Skeletal muscle tissue (tissue), 4 donors: ENCODE results near the gene KATNB1. TPM values are rescaled to one million over a fixed set of nuclear protein-coding genes. Genes with fewer than 3 reads are reported as not detected.
A peak's percentile ranks its signal among the peaks of the same experiment; 100 is the strongest.

Source experiments
- H3K27ac ChIP-seq: one replicate; pipeline ENCODE4 v1.7.0; 2013; ENCODE audit warnings: mild to moderate bottlenecking, low read depth, low read length, inconsistent platforms
- H3K27me3 ChIP-seq, 3 donors: one replicate each; pipeline ENCODE4 v1.7.0; 2013; ENCODE audit warnings: low read length in 3 of 3; ENCODE audit not compliant: control insufficient read depth in 3 of 3, insufficient read depth in 3 of 3
- H3K36me3 ChIP-seq, 3 donors: one replicate each; pipeline ENCODE4 v1.7.0; 2013; ENCODE audit warnings: low read length in 3 of 3; ENCODE audit not compliant: control insufficient read depth in 3 of 3, insufficient read depth in 3 of 3
- H3K4me1 ChIP-seq, 3 donors: one replicate each; pipeline ENCODE4 v1.7.0; 2013; ENCODE audit warnings: low read length in 3 of 3, mild to moderate bottlenecking in 3 of 3; ENCODE audit not compliant: control insufficient read depth in 3 of 3, insufficient read depth in 3 of 3
- H3K4me3 ChIP-seq, 3 donors: one replicate each; pipeline ENCODE4 v1.7.0; 2013; ENCODE audit warnings: low read length in 3 of 3
- H3K9ac ChIP-seq, 3 donors: one replicate each; pipeline ENCODE4 v1.7.0; 2013; ENCODE audit warnings: low read length in 3 of 3, mild to moderate bottlenecking in 3 of 3, moderate library complexity in 2 of 3, low read depth in 1 of 3
- H3K9me3 ChIP-seq, 3 donors: one replicate each; pipeline ENCODE4 v1.7.0; 2013; ENCODE audit warnings: low read length in 3 of 3; ENCODE audit not compliant: control insufficient read depth in 3 of 3
- total RNA-seq: library from RNA; depleted of rRNA; stranded (reverse); fragments of >200 nt; gene quantifications from one replicate; pipeline ENCODE4 v1.2.3, GENCODE V29; 2014
- donor health status: Osteomylitis.

KATNB1 gene
- total RNA-seq, 1 donor from 2014 or later = 24.0 TPM

GRCh38 chr16:57760357-57761160, 25.0 kb downstream of the KATNB1 start:
- peaks cover 8 to 9% (median 9%) of the 10 kb centered on the region in 3 donors for H3K36me3 ChIP-seq
- H3K4me1 ChIP-seq = peaks cover 4 to 10% (median 7%) of the 10 kb centered on the region in 3 donors
- no peak overlapping the region for H3K27ac ChIP-seq
- no peaks in the 10 kb centered on the region for H3K9me3 ChIP-seq
- no peak overlapping the region for H3K9ac ChIP-seq
- H3K4me3 ChIP-seq = no peak overlapping the region
- H3K27me3 ChIP-seq = no peaks in the 10 kb centered on the region

- H3K4me1 ChIP-seq = peaks cover 4 to 10% (median 7%) of the 10 kb centered on the region in 3 donors
- H3K36me3 ChIP-seq = peaks cover 4 to 6% (median 5%) of the 10 kb centered on the region in 3 donors
- H3K27me3 ChIP-seq = no peaks in the 10 kb centered on the region
- no peak overlapping the region for H3K4me3 ChIP-seq
- H3K9me3 ChIP-seq = no peaks in the 10 kb centered on the region
- H3K27ac ChIP-seq = no peak overlapping the region
- H3K9ac ChIP-seq = no peak overlapping the region
Observed at GRCh38 chr16:57761301-57761700, 25.7 kb downstream of the KATNB1 start.

- Histone ChIP-seq H3K4me1 (peaks cover 4 to 10% (median 7%) of the 10 kb centered on the region in 3 donors), H3K27ac (no peak overlapping the region), H3K27me3 (no peaks in the 10 kb centered on the region), H3K36me3 (peaks cover 4 to 8% (median 5%) of the 10 kb centered on the region in 3 donors), H3K9ac (no peak overlapping the region), H3K9me3 (no peaks in the 10 kb centered on the region), H3K4me3 (no peak overlapping the region)
Observed at GRCh38 chr16:57761957-57762356, 26.4 kb downstream of the KATNB1 start.

- no peak overlapping the region for H3K9ac ChIP-seq
- H3K4me3 ChIP-seq = no peak overlapping the region
- no peak overlapping the region for H3K27ac ChIP-seq
- peaks cover 1 to 7% (median 4%) of the 10 kb centered on the region in 3 donors for H3K4me1 ChIP-seq
- no peaks in the 10 kb centered on the region for H3K27me3 ChIP-seq
- no peaks in the 10 kb centered on the region for H3K9me3 ChIP-seq
- peaks cover 4 to 9% (median 8%) of the 10 kb centered on the region in 3 donors for H3K36me3 ChIP-seq
Observed at GRCh38 chr16:57762365-57763040, 26.9 kb downstream of the KATNB1 start.

GRCh38 chr16:57763285-57764005, 27.9 kb downstream of the KATNB1 start:
- Histone ChIP-seq H3K27ac (no peak overlapping the region), H3K9me3 (no peaks in the 10 kb centered on the region), H3K9ac (peak overlapping the region in 1 of 3 donors; percentile 8), H3K4me3 (no peak overlapping the region), H3K36me3 (peaks cover 4 to 9% (median 6%) of the 10 kb centered on the region in 3 donors), H3K4me1 (peaks cover 0 to 3% (median 0%) of the 10 kb centered on the region in 3 donors), H3K27me3 (no peaks in the 10 kb centered on the region)

GRCh38 chr16:57764006-57764340, 28.4 kb downstream of the KATNB1 start:
- Histone ChIP-seq H3K9me3 (no peaks in the 10 kb centered on the region), H3K36me3 (peaks cover 4 to 9% (median 4%) of the 10 kb centered on the region in 3 donors), H3K27ac (no peak overlapping the region), H3K4me3 (no peak overlapping the region), H3K27me3 (no peaks in the 10 kb centered on the region), H3K4me1 (peaks cover 0 to 3% (median 0%) of the 10 kb centered on the region in 3 donors), H3K9ac (no peak overlapping the region)

- Histone ChIP-seq H3K9ac (no peak overlapping the region), H3K4me3 (no peak overlapping the region), H3K27me3 (no peaks in the 10 kb centered on the region), H3K36me3 (peaks cover 6 to 9% (median 6%) of the 10 kb centered on the region in 3 donors), H3K27ac (no peak overlapping the region), H3K4me1 (peaks cover 0 to 3% (median 0%) of the 10 kb centered on the region in 3 donors), H3K9me3 (no peaks in the 10 kb centered on the region)
Observed at GRCh38 chr16:57764341-57765159, 29.0 kb downstream of the KATNB1 start.

- H3K9me3 ChIP-seq = no peaks in the 10 kb centered on the region
- H3K9ac ChIP-seq = no peak overlapping the region
- no peaks in the 10 kb centered on the region for H3K27me3 ChIP-seq
- H3K4me3 ChIP-seq = no peak overlapping the region
- peaks cover 0 to 3% (median 0%) of the 10 kb centered on the region in 3 donors for H3K4me1 ChIP-seq
- no peak overlapping the region for H3K27ac ChIP-seq
- peaks cover 11 to 14% (median 13%) of the 10 kb centered on the region in 3 donors for H3K36me3 ChIP-seq
Observed at GRCh38 chr16:57765160-57765728, 29.7 kb downstream of the KATNB1 start.

GRCh38 chr16:57766714-57767348, 31.3 kb downstream of the KATNB1 start:
- peaks cover 12 to 21% (median 17%) of the 10 kb centered on the region in 3 donors for H3K36me3 ChIP-seq
- no peaks in the 10 kb centered on the region for H3K27me3 ChIP-seq
- no peak overlapping the region for H3K4me3 ChIP-seq
- no peak overlapping the region for H3K9ac ChIP-seq
- H3K27ac ChIP-seq = no peak overlapping the region
- peaks cover 0 to 3% (median 0%) of the 10 kb centered on the region in 3 donors for H3K4me1 ChIP-seq
- no peaks in the 10 kb centered on the region for H3K9me3 ChIP-seq
